GM18868 (cell line): ENCODE results near the gene FBXO3.
"Not testable (repeated sequence)": the region's sequence is repeated elsewhere in the genome, so short reads cannot be mapped to it uniquely, and the experiment has no call there.

Experiments used
- ATAC-seq: cut with Tn5 transposase; IDR thresholded peaks from one replicate; pipeline ENCODE4 v1.9.1; 2021; ENCODE audit warnings: mild to moderate bottlenecking, moderate library complexity; ENCODE audit not compliant: unreplicated experiment

FBXO3 gene, protein sequence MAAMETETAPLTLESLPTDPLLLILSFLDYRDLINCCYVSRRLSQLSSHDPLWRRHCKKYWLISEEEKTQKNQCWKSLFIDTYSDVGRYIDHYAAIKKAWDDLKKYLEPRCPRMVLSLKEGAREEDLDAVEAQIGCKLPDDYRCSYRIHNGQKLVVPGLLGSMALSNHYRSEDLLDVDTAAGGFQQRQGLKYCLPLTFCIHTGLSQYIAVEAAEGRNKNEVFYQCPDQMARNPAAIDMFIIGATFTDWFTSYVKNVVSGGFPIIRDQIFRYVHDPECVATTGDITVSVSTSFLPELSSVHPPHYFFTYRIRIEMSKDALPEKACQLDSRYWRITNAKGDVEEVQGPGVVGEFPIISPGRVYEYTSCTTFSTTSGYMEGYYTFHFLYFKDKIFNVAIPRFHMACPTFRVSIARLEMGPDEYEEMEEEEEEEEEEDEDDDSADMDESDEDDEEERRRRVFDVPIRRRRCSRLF

DNA sequence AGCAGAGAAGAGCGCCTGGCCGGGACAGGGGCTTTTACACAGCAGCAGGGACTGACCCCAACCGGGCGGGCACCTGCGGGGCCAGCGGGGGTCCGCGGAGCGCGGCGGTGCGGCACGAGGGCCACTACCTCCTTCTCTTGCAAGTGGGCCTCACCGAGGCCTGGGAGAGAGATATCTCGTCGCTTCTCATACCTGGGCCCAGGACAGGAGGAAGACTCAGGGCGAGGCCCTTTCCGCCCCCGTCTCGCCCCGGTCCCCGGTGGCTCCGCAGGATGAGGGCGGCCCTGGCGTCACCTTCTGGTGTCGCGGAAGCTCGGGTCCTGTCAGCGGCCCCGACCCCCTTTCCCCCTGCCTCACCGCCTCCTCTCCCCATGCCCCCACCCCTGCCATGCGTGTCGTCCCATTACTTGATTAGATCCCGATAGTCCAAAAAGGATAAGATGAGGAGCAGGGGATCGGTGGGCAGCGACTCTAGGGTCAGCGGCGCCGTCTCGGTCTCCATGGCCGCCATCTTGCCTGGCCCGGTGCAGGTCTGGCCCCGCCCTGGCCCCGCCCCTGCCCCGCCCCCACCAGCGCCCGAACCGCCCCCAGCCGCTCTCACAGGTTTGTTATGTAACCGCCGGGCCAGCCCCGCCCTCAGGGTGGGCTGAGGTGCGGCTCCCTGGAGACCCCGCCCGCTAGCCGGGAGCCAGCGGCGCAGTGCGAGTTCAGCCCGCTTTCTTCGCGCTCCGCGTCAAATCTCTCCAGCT lies at the start of gene FBXO3:
Gene FBXO3 (minus strand): TSS at position 534 of the 749 bp plus-strand sequence. CDS start 23 bp downstream, at position 511.
- ATAC-seq = peak; percentile 78

DNA sequence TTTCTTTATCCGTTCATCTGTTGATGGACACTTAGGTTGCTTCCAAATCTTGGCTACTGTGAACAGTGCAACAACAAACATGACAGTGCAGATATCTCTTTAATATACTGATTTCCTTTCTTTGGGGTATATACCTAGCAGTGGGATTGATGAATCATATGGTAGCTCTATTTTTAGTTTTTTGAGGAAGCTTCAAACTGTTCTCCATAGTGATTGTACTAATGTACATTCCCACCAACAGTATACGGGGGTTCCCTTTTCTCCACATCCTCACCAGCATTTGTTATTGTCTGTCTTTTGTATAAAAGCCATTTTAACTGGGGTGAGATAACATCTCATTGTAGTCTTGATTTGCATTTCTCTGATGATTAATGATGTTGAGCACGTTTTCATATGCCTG lies 48.7 kb upstream of the FBXO3 start:
- ATAC-seq = not testable (repeated sequence)

DNA sequence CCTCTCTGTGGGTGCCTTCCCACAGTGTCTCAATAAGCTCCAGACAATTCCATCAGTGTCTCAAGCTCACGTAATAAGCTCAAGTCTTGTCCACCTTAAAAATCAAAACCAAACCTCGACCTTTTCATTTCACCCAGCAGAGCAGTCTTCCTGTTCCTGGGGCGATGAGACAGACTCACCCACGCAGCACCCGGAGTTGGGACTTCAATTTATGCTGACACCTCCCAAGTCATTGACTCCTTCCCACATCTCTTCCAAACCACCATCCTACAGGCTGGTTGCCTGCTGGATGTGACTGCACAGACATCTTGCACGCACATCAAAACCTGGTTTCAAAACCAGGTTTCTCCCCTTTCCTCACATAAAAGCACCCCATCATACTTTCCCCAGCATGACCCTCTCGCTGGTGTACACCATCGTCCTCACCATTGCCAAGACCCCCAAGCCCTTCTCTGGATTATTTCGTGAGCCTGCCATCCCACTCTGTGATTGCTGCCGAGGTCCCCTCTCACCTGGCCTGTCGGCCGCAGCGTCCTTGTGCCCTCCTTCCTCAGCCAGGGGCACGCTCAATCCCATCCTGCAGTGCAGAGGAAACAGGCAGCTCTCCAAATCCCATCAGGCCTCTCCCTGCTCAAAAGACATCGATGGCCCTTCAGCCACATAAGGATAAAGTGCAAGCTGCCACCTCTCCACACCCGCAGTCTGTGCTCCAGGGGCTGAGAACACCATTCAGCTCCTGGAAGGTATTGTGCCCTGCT lies 45.1 kb upstream of the FBXO3 start:
- no peak for ATAC-seq

DNA sequence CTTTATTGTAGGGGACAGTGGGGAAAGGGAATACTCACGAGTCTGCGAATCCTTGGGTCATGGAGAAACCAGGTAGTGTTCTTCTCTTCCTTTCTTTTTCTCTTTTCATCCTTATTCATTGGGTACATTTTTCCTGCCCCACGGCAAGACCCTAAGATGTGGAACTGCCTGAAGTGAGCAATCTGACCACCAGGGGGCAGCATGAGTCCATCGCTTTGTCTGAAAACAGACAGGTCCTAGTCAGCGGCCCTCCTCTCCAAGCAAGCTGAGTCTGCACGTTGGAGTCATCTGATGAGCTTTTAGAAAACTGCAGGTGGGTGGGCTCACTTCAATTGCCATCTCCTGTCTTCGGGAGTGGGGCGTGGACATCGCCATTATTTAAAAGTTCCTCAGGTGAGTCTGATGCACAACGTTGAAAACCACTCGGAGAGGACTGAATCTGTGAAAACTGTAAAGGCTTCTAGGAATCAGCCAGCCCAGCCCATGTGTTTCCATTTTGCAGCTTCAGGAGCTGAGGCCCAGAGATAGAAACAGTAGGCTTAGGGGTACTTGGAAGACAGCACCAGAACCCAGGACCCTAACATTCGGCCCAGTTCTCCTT lies 34.0 kb upstream of the FBXO3 start:
- ATAC-seq = peak; percentile 75

DNA sequence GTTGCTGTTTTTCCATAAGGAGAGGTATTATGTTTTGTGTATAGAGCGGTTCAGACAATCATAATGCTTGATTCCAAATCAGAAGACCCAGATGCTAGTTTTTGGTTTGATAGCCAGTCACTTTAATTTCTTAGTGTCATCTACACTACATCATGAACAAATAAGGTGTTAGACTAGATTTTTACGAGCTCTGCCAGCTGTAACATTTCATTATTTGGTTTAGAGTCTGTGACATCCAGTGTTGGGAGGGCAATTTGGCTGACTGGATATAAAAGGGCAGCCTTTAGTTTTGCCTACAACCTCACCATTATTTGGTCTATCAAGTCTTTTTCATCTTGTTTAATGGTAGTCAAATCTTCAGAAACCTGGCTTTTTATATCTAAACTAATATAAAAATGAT lies 30.2 kb upstream of the FBXO3 start:
- no peak for ATAC-seq

DNA sequence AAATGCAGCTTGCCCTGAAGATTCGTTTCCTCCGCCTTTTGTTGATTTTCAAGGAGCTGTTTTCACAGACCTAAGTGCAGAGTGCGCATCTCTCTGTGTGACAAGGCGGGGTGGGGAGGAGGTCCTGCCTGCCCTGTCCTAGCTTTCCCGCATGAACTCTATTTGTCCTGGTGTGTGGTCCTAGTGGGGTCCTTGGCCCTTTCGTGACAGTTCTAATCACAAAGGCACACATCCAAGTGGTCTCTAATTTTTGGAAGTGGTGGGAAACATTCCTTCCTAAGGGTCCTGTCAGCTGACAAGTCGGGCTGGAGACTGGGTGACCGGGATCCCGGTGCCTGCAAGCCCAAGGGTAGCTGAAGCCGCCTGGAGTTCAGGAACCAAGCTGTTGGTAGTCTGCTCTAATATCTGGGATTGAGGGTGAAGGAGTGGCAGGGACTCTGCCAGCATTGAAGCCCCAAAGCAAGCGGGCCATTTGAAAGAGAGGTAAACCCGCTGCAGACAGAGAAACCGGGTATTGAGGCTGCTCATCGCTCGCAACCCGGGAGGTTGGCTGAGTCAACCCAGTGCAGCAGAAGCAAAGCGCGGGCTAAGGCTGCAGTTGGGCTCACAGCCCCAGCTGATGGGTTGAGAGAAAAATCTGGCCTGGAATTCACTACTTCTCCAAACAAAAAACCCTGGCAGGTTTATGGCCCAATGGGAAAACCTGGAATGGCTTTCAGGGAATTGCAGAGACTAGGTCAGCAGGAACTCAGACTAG lies 28.1 kb upstream of the FBXO3 start:
- no peak for ATAC-seq

DNA sequence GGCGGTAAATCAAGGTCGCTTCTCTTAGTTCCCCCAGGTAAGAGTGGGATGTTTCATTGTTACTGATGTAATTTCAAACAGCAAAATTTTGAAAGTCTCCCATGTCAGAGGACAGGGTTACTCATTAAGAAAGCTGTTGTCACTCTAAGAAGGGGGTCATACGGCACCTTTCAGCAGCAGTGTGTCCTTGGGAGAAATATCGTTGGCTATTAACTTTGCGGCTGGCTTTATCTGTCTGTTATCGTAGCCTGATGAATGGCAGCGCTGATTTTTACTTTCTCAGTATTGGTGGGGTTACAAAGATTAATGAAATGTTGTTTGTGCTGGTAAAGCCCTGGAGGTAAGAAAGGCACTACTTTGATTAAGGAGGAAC lies 27.5 kb upstream of the FBXO3 start:
- ATAC-seq = no peak

DNA sequence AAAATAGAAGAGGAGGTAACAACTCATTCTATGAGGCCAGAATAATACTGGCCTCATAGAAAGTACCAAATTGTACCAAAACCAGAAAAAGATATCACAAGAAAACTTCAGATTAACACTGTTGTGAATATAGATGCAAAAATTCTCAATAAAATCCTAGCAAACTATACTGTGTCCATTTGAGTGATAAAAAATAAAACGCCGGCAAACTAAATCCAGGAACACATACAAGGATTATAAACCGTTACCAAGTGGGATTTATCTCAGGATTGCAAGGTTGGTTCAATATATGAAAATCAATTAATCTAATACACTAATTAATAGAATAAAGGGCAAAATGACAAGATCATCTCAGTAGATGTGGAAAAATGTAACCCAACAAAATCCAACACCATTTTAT lies 23.6 kb upstream of the FBXO3 start:
- ATAC-seq = no peak

DNA sequence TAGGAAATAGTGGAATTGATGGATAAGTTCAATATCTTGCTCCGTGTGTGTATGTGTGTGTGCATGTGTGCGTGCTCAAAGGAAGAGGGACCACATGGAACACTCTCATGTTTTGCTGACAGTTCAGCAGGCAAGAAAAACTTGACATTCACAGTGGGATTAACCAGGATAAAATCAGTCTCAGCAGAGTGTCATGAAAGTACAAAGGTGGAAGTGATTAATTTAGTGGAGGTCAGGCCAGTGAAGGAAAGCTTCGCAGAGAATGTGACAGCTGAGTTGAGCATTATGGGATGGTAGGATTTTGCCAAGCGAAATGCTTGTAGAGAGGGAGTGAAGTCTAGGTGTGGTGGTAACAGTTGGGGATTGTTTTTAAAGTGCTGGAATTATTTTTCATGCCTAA lies 15.7 kb upstream of the FBXO3 start:
- no peak for ATAC-seq

DNA sequence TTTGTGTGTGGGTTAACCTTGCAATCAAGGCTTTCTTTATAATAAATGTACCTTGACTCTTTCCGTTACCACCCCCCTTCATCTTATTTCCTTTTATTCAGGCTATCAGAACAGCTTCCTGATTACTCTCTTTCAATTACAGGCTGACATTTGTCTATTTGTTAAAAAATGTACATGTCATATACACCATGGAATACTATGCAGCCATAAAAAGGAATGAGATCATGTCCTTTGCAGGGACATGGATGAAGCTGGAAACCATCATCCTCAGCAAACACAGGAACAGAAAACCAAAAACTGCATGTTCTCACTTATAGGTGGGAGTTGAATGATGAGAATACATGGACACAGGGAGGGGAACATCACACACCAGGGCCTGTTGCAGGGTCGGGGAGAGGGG lies 13.8 kb upstream of the FBXO3 start:
- not testable (repeated sequence) for ATAC-seq

DNA sequence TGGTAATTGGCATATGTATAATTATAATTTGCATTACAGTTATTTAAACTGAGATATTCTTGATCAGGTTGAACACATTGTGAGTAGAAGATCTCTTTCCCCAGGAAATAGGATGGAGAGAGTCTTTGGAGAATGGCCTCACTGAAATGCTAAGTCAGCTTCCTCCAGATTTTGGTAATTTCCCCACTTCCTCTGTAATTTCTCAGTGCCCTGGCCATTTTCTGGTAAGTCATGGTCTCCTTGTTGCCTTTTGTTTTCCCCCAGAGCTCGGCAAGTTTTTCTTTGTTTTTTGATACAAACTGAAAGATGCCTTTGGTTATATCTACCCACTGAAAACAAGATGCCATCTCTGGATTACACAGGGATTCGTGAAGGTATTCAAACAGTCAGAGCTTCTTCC lies 12.8 kb upstream of the FBXO3 start:
- ATAC-seq = no peak

DNA sequence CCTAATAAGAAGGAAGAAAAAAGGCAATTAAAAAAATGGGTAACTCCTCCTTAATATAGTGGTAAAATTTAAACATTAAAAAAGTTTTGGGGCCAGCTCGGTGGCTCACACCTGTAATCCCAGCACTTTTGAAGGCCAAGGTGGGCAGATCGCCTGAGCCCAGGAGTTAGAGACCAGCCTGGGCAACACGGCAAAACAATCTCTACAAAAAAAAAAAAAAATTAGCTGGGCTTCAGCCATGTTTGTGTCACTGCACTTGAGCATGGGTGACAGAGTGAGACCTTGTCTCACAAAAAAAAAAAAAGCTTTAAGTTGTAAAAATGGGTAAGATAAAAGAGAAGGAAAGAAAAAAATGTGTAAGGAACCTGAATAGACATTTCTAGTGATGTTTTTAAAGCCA lies 11.3 kb upstream of the FBXO3 start:
- ATAC-seq = no peak

DNA sequence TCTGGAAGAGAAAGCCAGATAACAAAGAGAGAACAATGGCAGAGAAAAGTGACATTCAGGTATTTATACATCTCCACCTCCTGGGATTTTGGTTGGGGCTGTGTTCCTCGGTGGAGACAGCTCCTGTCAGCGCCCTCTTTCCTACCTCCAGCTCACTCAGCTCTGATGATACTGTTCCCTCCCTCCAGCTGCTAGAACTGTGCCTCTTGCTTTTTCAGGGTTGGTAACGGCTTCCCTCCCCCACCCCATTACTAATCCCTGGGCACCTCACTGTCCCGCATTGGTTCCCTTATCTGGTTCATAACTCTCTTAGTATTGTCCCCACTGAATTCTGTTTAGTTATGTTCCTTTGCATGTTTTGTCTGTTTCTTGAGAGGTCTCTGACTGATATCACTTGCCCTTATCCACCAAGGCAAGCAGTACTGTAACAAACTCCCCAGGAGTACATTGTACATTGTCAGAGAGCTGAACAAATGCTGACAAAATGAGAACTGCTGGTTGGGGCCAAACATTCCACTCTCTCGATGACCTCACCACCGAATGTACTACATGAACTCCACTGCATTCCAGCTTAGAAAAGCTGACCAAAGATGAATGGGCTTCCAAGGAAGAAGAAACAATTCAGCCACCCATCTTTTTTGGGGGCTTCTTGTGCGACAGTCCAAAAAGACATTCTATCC lies 5.7 kb upstream of the FBXO3 start:
- no peak for ATAC-seq

DNA sequence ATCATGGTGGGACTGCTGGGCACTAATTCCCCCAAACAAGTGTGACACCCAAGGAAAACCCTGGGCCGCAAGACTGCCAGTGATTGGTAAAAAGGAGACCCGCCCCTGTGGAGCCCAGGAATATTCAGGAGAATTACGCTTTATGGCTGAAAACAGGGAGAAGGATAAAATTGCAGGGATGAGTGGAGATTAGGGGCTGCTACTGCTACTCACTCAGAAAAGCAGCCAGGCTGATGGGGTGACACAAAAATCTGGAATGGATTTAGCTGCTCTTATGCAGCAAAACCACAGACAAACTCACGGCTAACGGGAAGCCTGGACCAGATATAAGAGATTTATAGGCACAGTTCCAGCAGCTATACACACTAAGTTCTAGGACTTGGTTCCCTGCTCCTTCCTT lies 4.4 kb upstream of the FBXO3 start:
- ATAC-seq = no peak

DNA sequence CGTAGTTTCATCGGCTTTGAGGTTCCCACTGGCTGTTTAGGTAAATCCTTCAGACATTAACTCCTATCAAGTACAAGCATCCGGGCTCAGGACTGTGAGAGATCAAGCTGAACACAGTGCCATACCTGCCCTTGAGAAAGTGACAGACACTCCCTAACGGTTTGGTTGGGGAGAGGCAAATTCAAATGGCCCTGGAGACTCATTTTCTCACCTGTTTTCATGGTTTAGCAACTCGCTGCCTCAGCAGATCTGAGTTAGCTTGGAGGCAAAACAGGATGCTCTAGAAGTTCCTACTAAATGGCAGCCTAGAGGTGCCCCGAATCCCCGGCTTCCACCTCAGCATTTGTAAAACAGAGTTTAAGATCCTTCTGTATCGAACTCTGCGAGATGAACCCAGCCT lies 3.6 kb upstream of the FBXO3 start:
- ATAC-seq = no peak

DNA sequence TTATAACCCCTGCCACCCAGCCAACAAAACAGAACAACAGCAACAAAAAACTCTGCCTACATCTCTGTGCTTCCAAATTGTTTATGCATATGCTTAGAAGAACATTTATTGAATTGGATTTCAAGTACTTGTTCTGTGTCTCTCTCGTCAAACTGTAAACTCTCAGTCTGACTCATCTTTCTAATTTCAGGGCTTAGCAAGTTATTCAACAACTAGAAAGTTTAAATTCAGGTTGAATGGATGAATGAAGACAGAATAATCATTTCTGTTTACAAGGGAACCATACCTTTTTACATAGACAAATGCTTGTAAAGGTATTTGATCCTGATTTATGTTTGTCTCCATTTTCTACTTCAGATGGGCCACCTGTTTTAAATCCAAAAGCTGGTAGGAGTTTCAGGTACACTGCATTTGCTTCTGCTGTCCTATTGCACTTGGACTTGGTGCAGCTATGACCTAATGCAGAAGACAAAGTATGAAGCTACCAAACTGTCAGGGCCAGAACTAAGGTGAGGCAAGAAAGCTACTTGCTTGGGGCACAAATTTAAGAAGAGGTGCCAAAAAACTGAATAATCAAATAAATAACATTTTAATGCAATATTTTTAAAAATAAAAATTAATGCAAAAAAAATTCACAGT lies 1.6 kb upstream of the FBXO3 start:
- no peak for ATAC-seq

DNA sequence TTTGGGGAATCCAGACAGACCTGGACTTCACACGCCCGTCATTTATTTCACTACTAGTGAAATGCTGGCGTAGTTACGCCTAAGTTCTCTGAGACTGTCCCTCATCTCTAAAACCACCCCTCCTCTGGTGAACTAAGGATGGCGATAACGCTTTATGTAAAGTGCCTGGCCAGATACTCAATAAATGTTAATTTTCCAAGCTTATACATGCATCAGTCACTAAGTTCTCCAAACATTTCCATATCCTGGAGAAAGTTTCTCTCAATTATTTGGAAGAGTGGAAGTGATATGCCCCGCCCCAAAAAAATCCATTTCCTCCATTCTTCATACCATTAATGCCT lies 1.1 kb upstream of the FBXO3 start:
- ATAC-seq = no peak

DNA sequence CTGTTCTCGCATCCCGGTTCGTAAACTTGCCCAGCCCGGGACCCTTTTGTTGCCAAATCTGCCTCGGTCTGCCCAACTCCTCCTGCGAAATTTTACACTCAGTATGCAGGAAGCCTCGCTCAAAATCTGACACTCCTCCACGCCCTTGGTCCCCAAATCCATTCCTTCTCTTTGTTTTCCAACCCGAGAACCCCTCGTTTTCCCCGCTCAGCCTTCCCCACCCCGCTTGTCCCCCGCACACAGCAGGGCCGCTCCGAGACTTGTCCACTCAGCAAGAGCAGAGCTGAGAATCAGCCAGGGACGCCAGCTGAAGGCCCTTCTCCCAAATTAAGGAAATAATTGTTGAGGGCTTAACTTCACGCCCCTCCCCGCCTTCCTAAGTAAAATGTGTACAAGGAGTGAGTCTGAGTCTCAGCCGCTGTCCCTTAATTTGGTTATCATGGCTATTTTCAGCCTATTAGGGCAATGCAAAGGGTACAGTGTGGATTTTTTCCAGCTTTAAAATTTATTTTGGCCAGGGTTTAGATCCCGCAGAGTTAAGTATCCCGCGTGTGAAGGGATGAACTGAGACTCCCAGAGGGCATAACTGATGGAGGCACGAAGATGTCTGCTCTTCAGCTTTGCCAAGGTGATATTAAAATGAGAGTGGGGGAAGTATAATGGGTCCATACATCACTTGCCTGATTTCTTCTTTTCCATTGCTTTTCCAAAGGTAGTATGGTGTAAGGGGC lies 581 bp upstream of the FBXO3 start:
- ATAC-seq = no peak
